GM19035 (cell line): ENCODE measurements around the gene MYO16.
"Not testable (repeated sequence)": the region's sequence is repeated elsewhere in the genome, so short reads cannot be mapped to it uniquely, and the experiment has no call there.

Experiments used
- ATAC-seq: cut with Tn5 transposase; IDR thresholded peaks from one replicate; pipeline ENCODE4 v1.9.1; 2021; ENCODE audit not compliant: unreplicated experiment

MYO16 gene

GRCh38 chr13:108963846-108964600 is 334.6 kb downstream of the MYO16 start:
- no peak for ATAC-seq

- no peak for ATAC-seq
Observed at GRCh38 chr13:108964606-108965005, 335.2 kb downstream of the MYO16 start.

- ATAC-seq, result no peak
Observed at GRCh38 chr13:108967371-108967770, 338.0 kb downstream of the MYO16 start.

GRCh38 chr13:108968566-108968965 is 339.2 kb downstream of the MYO16 start:
- no peak for ATAC-seq

- ATAC-seq, result no peak
Observed at GRCh38 chr13:108974686-108975085, 345.3 kb downstream of the MYO16 start.

GRCh38 chr13:108980237-108980636 is 350.8 kb downstream of the MYO16 start:
- ATAC-seq, result no peak

- no peak for ATAC-seq
Observed at GRCh38 chr13:108981407-108981806, 352.0 kb downstream of the MYO16 start.

GRCh38 chr13:108983273-108983672 is 353.9 kb downstream of the MYO16 start:
- ATAC-seq, result no peak

- no peak for ATAC-seq
Observed at GRCh38 chr13:108984251-108984920, 355.0 kb downstream of the MYO16 start.

- ATAC-seq, result no peak
Observed at GRCh38 chr13:108985166-108985565, 355.8 kb downstream of the MYO16 start.

- no peak for ATAC-seq
Observed at GRCh38 chr13:108987517-108987916, 358.1 kb downstream of the MYO16 start.

- ATAC-seq, result no peak
Observed at GRCh38 chr13:108987944-108988343, 358.5 kb downstream of the MYO16 start.

GRCh38 chr13:108991416-108991815 is 362.0 kb downstream of the MYO16 start:
- not testable (repeated sequence) for ATAC-seq

GRCh38 chr13:108993346-108993745 is 363.9 kb downstream of the MYO16 start:
- no peak for ATAC-seq

GRCh38 chr13:108996430-108996829 is 367.0 kb downstream of the MYO16 start:
- no peak for ATAC-seq

- no peak for ATAC-seq
Observed at GRCh38 chr13:109000207-109000606, 370.8 kb downstream of the MYO16 start.

- no peak for ATAC-seq
Observed at GRCh38 chr13:109002934-109003333, 373.5 kb downstream of the MYO16 start.

- ATAC-seq, result no peak
Observed at GRCh38 chr13:109007946-109008345, 378.5 kb downstream of the MYO16 start.

- no peak for ATAC-seq
Observed at GRCh38 chr13:109009756-109010155, 380.3 kb downstream of the MYO16 start.

- ATAC-seq, result no peak
Observed at GRCh38 chr13:109010912-109011311, 381.5 kb downstream of the MYO16 start.

GRCh38 chr13:109012115-109012514 is 382.7 kb downstream of the MYO16 start:
- no peak for ATAC-seq

GRCh38 chr13:109021558-109021957 is 392.1 kb downstream of the MYO16 start:
- ATAC-seq, result no peak

- no peak for ATAC-seq
Observed at GRCh38 chr13:109024611-109025010, 395.2 kb downstream of the MYO16 start.
